Stimulated activated CD4-positive, alpha-beta T cell treated with anti-CD3 and anti-CD28 coated beads, Interleukin-1b, Interleukin-23, amount 100 ng/mL, for 24 hours (primary cell): ENCODE results near the gene PACSIN2.
A peak's percentile ranks its signal among the peaks of the same experiment; 100 is the strongest.
"Not testable (repeated sequence)": the region's sequence is repeated elsewhere in the genome, so short reads cannot be mapped to it uniquely, and the experiment has no call there.

Experiments
- DNase-seq, 4 experiments: peaks; one replicate each; pipeline ENCODE4 v3.0.0-alpha.2; 2020; ENCODE audit warnings: low read depth in 4 of 4, low spot score in 1 of 4

The PACSIN2 gene

GRCh38 chr22:42967005-42967404, 47.9 kb downstream of the PACSIN2 start:
- no peak for DNase-seq

GRCh38 chr22:42966497-42966896, 48.5 kb downstream of the PACSIN2 start:
- no peak for DNase-seq

- DNase-seq = peak in 3 of 4 experiments; percentile 13 to 24 (median 15)
Measured at GRCh38 chr22:42964994-42965699, 49.8 kb downstream of the PACSIN2 start.

- no peak for DNase-seq
Measured at GRCh38 chr22:42963231-42963595, 51.7 kb downstream of the PACSIN2 start.

GRCh38 chr22:42962295-42963230, 52.4 kb downstream of the PACSIN2 start:
- DNase-seq = no peak

- DNase-seq = no peak
Measured at GRCh38 chr22:42961810-42962209, 53.1 kb downstream of the PACSIN2 start.

- DNase-seq = not testable (repeated sequence)
Measured at GRCh38 chr22:42961400-42961690, 53.6 kb downstream of the PACSIN2 start.

- no peak for DNase-seq
Measured at GRCh38 chr22:42960531-42961399, 54.2 kb downstream of the PACSIN2 start.

GRCh38 chr22:42959576-42960509, 55.1 kb downstream of the PACSIN2 start:
- DNase-seq = no peak

GRCh38 chr22:42958937-42959336, 56.0 kb downstream of the PACSIN2 start:
- no peak for DNase-seq

- DNase-seq = no peak
Measured at GRCh38 chr22:42957958-42958357, 57.0 kb downstream of the PACSIN2 start.

GRCh38 chr22:42957544-42957943, 57.4 kb downstream of the PACSIN2 start:
- DNase-seq = no peak

- no peak for DNase-seq
Measured at GRCh38 chr22:42955848-42956247, 59.1 kb downstream of the PACSIN2 start.

GRCh38 chr22:42955087-42955635, 59.8 kb downstream of the PACSIN2 start:
- no peak for DNase-seq

GRCh38 chr22:42953751-42954150, 61.2 kb downstream of the PACSIN2 start:
- DNase-seq = not testable (repeated sequence)

- DNase-seq = no peak
Measured at GRCh38 chr22:42951093-42951710, 63.7 kb downstream of the PACSIN2 start.

- no peak for DNase-seq
Measured at GRCh38 chr22:42950281-42950680, 64.7 kb downstream of the PACSIN2 start.

GRCh38 chr22:42949159-42949558, 65.8 kb downstream of the PACSIN2 start:
- no peak for DNase-seq

GRCh38 chr22:42948294-42948693, 66.7 kb downstream of the PACSIN2 start:
- DNase-seq = no peak
